ENCODE measurements around the gene PGGT1B.

PGGT1B gene

DNA sequence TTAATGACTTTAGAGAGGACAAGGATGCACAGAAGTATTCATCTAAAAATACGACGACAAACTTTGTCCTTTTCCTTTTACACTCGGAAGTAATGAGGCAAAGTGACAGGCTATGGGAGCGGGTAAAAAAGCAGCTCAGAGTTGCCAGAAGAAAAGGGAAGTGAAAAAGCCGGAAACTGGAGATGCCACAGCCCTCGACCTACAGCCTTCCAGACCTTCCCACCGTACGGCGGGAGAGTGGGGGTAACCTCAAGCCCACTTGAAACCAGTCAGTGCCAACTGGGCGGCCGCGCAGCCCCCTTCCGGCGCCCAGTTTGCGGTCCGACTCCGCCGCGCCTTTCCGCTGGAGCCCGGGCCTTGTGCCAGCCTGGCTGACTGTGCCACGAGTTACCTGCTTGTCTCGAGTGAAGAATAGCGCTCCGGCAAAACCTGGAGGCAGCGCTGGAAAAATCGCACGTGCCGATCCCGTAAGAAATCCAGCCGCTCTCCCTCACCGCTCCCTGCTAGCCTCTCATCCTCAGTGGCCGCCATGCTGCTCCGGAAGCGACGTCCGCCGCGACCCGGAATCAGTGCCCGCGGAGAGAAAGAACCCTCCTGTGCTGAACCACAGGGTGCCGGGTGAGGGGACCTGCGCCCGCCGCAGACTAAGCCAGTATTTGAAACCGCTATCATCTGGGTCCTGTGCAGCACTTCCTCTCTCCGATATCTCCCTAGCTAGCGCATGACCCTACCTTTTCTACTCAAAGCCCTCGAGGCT, at the start of gene PGGT1B:
Gene PGGT1B, minus strand, starts transcription at position 557 of the 757 bp plus-strand sequence. Its CDS starts 26 bp downstream, at position 531.
- peak; percentile 72 for DNase-seq (ENCODE audit: low read depth)

DNA sequence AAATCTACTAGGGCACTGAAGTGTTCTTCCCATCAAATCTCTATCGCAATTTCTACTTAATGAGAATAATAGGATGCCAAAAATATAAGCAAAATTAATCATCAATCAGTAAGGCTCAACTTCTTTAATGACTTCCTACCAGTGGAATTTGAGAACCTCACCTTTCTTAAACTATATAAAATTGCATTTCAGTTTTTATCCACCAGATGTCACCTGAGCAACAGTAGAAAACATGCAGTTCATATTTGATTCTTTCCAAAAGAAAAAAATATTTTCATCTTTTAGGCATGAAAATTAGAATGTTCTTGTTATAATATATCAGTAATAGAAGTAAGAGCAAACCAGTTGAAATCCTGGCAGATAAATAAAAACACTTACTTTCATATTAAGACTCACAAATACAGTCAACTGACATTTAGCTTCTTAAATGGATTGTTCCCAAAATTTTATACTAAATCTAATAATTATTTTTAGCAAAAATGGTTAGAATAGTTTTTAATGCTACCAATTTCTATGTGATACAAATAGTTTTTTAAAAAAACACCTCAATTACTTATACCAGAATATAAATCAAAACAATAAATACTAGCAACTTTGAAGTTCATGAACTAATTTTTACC, 47.2 kb upstream of the PGGT1B start:
- peak; percentile 57 for DNase-seq (ENCODE audit: low read depth)

- no peak for DNase-seq (ENCODE audit: low read depth)
Measured at GRCh38 chr5:115308815-115309214, 46.1 kb upstream of the PGGT1B start.

DNA sequence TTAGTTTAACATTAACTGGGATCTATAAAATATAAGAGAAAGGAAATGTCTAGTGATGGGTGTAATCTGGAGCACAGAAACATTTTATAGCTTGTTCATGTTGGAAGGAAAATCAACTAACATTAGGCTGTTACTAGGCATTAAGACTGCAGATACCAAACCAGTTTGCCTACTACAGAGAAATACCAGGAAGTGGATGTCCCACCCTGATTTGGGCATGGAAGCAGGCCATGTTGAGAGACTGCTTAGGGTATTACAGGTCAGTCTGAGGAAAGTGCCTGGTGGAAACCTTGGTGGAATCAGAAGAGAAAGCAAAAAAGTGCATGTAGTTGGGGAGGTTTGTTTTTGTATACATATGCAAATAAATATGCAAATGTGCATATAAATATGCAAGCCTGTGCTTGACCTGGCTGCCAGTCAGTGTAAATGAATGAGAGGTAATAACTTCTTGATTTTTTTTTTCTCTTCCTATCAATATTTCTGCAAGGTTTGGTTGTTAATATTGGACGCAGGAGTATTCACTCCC, 43.4 kb upstream of the PGGT1B start:
- no peak for DNase-seq (ENCODE audit: low read depth)

GRCh38 chr5:115304496-115304895, 41.8 kb upstream of the PGGT1B start:
- DNase-seq (ENCODE audit: low read depth), result no peak

- no peak for DNase-seq (ENCODE audit: low read depth)
Measured at GRCh38 chr5:115298811-115299210, 36.1 kb upstream of the PGGT1B start.

DNA sequence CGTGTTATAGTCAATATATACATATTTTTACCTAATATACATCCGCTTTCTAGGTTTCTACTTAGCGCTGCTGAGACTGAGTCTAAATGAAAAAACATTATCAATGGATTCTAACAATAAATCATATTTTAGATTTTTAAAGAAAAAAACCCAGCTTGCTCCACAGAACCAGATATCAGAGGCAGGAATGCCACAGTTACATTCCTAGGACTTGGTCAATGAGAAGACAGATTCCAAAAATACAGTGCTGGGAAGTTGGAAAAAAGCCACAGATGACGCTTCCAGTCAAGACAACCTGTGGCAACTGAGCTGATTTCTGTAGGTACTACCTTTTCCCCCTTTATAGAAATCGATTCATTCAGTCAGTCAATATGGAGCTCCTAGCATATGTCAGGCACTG, 34.4 kb upstream of the PGGT1B start:
- peak; percentile 52 for DNase-seq (ENCODE audit: low read depth)

DNA sequence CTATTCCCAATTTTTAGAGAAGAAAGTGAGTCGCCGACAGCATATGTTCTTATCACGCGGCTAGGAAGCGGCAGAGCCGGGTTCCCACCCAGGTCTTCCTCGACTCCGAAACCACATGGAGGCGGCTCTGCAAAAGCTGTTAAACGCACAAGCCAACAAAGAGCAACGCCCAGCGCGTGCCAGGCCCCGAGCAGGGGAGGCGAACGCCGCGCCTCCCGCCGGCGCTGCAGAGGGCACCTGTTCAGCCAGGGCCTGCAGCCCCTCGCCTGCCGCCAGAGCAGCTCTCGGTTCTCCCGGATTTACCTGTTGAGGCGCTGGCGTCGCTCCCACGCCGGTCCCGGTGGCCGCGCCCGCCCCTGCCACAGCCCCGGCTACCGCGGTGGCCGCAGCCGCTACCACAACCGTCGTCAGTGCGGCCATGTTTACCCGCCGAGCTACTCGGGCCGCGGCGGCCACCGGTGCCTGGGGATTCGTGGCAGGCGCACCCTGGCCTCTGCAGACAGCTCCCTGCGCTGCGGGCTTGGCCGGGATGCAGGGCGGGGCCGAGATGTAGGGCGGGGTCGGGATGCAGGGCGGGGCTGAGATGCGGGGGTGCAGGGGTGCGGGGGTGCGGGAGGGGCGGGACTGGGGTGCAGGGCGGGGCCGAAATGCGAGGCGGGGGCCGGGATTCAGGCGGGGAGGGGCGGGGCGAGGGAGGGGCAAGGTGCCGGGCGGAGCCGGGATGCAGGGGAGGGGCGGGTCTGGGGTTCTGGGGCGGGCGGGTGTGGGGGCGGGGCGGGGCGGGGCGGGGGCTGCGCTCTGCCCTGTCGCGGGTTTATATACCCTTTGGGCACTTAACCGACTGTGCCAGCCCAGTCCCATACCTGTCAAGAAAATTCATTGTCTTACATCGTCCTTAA, 33.7 kb upstream of the PGGT1B start, which contains the start of gene CCDC112:
Gene CCDC112, minus strand, starts transcription at position 531 of the 899 bp plus-strand sequence. Its CDS starts 111 bp downstream, at position 420.
- peak; percentile 81 for DNase-seq (ENCODE audit: low read depth)

GRCh38 chr5:115295777-115296123, 33.1 kb upstream of the PGGT1B start:
- DNase-seq (ENCODE audit: low read depth), result no peak

DNA sequence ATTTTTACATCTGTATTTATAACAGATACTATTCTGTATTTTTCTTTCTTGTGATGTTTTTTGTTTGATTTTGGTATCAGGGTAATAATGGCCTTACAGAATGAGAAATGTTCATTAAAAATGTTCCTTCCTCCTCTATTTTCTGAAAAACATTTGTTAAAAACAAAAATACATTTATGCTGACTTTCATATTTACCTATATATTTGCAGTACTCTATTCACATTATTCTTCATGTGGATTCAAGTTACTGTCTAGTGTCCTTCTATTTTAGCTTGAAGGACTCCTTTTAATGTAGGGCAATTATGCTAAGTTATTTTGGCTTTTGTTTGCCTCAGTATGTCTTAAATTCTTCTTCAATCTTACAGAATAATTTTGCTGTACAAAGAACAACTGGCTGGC, 28.7 kb upstream of the PGGT1B start:
- no peak for DNase-seq (ENCODE audit: low read depth)

DNA sequence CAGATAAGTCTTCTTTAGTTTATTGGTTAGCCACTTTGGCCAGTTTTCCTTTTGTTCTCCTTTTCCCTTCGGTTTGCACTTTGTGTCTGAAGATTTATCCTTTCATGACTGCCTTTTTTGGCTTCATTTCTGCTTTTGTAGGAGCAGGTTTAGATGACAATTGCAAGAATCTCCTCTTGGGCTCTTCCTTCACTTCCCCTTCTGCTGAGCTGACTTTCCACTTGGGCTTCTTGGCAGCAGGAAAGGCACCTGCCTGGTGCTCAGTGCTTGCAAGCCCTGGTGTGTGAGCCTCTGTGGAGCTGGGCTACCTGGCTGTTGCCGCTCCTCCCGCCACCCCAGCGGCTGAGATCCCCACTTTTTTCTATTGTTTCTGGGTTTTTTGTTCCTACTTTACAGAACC, 26.4 kb upstream of the PGGT1B start:
- no peak for DNase-seq (ENCODE audit: low read depth)

DNA sequence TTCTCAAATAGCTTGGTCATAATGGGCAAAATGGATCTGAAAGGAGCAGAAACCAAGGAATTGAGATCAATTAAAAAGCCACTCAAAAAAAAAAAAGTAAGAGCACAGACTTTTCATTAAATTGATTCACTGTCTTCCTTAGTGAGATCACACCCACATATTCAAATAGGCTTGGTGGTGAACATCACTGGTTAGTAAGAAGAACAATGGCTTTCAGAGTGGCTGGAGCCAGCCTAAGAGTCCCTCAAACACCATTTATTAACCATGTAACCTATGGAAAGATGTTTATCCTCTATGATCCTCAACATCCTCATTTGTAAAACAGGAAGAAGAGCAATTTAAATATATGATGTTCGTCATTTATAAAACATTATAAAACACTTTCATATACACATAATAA, 21.3 kb upstream of the PGGT1B start:
- no peak for DNase-seq (ENCODE audit: low read depth)

DNA sequence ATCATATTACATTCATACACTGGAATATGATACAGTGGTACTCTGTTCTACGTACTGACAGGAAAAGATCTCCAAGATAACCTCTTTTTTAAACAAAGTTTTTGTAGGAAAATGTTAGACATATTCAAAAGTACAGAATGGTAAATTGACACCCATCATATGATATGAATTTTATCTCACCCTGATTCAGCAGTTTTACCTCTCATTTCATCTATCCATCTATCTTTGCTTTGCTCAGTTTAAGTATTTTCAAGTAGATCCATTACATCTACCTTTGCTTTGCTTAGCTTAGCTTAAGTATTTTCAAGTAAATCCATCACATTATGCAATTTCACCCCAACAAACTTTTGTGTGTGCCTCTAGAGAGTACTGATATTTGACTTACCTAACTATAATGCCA, 19.5 kb upstream of the PGGT1B start:
- no peak for DNase-seq (ENCODE audit: low read depth)

GRCh38 chr5:115274584-115274983, 11.9 kb upstream of the PGGT1B start:
- no peak for DNase-seq (ENCODE audit: low read depth)

DNA sequence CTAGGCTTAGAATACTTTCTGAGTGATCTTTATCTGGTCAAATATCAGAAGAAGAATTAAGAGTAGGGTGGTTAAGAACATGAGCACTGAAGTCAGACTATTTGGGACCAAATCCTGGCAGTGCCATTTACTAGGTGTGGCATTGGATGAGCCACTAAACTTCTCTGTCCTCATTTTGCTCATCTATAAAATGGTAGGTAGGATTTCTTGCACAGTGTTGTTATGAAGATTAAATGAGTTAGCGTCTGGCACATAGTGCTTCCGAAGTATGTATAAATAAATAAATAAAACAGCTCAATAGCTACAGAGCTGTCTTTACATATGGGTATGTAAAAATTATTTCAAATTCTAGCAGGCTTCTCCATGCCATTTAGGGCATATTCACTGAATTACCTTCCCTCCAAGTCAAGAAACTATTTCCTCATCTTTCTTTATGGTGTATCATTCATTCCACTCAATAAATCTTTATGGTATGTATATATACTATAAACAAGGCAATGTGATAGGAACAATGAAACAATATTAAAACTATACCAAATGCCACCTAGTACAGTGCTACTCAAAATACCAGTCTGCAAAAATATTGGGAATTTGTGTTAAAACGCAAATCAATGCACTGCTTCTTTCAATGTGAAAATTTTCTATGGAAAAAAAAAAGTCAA, 9.8 kb upstream of the PGGT1B start:
- no peak for DNase-seq (ENCODE audit: low read depth)

DNA sequence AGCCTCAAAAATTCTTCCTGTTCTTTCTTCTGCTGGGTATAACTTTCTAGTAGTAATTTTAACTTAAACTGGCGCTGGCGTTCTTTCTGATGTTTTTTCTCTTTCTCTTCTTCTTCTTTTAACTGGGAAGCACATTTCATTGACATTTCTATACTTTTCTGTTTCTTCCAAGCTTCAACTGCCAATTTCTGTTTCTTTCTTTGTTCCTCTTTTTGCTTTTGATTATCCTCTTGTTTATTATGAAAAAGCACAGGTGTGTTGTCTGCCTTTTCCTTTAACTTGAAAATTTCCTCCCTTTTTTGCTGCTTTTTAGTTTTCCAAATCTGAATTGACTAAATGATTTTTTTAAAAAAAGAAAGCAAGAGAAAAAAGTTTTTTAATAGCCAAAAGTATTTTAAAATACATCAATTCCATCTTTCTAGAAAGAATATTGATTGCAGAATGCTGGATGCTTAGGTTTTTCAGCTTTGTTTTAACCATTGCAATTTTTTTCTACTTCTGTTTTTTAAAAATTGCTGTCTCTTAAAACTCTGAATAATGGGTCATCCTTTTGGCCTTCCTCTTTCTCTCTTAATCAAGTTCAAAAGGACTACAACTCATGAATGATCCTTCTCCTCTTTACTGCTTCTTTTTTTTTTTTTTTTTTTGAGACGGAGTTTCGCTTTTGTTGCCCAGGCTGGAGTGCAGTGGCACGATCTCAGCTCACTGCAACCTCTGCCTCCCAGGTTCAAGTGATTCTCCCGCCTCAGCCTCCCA, 8.8 kb upstream of the PGGT1B start:
- DNase-seq (ENCODE audit: low read depth), result no peak

GRCh38 chr5:115267617-115268016, 4.9 kb upstream of the PGGT1B start:
- peak; percentile 36 for DNase-seq (ENCODE audit: low read depth)

- DNase-seq (ENCODE audit: low read depth), result no peak
Measured at GRCh38 chr5:115265220-115265619, 2.5 kb upstream of the PGGT1B start.

- DNase-seq (ENCODE audit: low read depth), result no peak
Measured at GRCh38 chr5:115264786-115265185, 2.1 kb upstream of the PGGT1B start.

GRCh38 chr5:115263078-115263380, 352 bp upstream of the PGGT1B start:
- DNase-seq (ENCODE audit: low read depth), result no peak

DNA sequence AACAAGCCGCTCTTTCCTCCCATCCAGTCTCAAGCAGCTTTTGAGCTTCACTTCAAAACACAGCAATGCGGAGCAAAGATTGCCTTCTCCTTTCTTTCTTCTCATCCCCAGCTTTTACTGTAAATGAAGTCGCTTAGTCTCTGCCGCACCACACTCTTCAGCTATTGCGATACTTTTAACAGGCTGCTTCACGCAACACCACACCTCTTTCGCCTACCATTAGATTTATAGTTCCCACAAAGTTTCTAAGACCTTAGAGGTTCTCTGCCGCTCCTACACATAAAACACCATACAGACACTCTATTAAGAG, 711 bp downstream of the PGGT1B start:
- peak; percentile 30 for DNase-seq (ENCODE audit: low read depth)

GRCh38 chr5:115260248-115260647, 2.4 kb downstream of the PGGT1B start:
- DNase-seq (ENCODE audit: low read depth), result no peak
